Measurements from ENCODE around the gene ABLIM3.

GRCh38 chr5:149132474-149132873 is 8.8 kb upstream of the ABLIM3 start:
- TF ChIP-seq CTCF (IDR thresholded peaks at IDR 0.05) = no peak
- no peak for TF ChIP-seq EZH2phosphoT487 (IDR thresholded peaks at IDR 0.05)
- TF ChIP-seq EZH2 (IDR thresholded peaks at IDR 0.05) = no peak
